CD4-positive, alpha-beta T cell treated with Interleukin-10 for 1 hour (primary cell): ENCODE measurements around the gene SNRK.
"Not testable (repeated sequence)": the region's sequence is repeated elsewhere in the genome, so short reads cannot be mapped to it uniquely, and the experiment has no call there.

Experiments used
- DNase-seq: peaks from one replicate; pipeline ENCODE4 v3.0.0-alpha.2; 2020

Gene SNRK

DNA sequence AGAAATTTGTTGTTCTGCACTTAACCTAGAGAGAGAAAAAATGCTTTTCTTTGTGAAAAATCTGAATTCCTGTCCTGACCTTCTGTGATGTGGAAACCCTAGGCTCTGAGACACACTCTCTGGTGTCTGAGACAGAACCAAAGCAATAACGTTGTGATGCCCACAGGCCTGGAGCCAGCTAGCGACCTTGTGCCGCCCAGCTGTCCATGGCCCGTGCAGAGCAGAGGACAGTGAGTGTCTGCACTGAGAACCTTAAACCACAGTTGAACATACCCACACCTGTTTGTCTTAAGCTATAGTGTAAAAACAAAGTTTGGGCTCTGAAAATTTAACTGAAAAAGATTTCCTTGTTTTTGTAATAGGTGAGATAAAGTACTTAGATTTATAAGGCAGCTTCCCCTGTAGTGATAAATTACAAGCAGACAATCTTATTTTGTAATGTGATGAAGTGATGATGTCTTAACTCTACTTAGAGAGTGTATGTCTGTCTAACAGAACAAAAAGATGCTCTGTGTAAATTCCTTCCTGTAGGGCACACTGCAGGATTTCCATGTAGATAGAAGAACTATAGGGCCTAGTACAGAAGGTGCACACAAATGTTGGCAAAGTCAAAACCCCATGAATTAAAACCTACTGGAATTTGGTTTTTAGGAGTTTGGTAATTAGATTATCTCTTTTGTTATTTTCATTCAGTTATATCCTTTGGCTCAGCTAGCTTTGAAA is 62.7 kb downstream of the SNRK start:
- no peak for DNase-seq

DNA sequence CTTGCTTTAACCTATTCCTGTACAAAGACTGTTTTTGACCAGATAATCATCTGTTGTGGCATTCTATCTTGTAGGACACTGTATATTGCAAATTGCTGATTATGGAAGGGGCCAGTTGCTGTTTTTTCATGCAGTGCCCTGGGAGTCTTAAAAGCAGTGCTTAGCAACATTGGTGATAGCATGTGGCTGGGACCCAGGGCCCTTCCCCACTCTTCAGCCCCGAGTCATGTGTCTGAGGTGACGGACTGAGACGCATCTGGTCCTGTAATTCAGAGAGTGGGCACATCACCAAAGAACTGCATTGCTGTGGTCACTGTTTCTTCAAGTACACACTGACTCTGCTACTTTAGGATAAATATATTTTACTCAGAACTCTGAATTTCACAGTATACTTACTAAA is 63.4 kb downstream of the SNRK start:
- no peak for DNase-seq

DNA sequence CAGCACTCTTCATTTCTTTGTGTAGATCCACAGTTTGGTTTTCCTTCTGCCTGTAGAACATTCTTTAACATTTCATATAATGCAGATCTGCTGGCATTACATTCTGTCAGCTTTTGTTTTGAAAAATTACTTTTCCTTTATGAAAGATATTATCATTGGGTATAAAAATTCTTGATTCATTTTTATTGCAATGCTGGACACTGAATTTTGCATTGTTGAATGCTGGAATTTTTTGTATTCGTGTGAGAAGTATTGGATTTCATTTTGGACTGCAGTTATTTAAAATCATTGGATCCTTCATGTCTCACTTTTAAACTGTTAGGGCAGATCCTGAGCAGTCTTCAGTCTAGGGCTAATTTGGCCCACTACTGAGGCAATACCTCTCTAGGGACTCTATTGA is 67.1 kb downstream of the SNRK start:
- DNase-seq: no peak

DNA sequence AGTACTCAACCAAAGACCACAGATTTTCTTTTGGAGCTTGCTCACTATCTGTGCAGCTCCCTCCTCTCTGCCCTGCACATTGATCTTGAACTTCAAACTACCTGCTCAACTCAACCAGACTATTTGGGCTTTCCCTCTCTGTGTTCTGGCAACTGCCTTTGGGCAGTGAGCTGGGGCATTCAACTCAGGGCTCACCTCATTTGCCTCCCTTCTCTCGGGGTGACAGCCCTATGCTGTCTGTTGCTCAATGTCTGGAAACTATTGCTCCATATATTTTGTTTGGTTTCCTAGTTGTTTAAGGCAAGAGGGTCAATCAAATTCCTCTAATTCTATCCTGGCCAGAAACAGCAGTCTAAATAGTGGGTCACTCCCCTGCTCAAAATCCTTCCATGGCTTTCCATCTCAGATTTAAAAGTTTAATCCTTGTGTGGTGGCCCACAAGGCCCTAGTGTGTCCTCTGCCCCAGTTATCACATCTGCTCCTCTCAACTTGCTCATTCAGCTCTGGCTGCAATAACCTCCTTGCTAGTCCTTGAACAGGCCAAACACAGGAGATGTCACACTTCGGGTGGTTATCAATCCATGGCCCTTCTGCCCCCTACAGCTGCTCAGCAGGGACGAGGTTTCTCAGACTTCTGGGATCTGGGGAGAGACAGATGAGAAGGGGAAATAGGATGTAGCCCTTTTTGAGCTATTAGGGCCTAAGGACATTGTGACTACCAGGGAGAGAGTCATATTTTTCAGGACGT is 67.8 kb downstream of the SNRK start:
- DNase-seq: no peak

DNA sequence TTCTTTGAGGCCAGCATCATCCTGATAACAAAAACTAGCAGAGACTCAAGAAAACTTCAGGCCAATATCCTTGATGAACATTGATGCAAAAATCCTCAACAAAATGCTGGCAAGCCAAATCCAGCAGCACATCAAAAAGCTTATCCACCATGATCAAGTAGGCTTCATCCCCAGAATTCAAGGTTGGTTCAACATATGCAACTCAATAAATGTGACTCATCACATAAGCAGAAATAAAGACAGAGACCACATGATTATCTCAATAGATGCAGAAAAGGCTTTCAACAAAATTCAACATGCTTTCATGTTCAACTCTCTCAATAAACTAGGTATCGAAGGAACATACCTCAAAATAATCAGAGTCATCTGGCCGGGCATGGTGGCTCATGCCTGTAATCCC is 69.7 kb downstream of the SNRK start:
- not testable (repeated sequence) for DNase-seq

DNA sequence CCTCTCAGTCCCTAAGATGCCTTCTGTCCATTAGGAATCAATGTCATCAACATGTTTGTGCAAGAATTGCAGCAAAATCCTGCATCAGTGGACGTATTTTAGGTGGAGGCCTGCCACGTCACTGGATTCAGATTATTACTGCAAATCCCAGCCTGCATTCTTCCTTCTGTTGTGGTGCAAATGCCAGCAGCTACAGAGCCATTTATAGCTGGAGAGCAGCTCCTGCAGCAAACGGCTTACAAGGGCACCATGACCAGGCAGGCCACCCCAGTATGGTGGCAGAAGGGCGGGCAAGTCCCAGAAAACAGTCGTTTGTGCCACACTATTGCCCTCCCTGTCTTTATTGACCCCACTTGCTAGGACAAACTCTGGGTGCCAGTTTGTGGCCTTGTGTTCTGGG is 74.7 kb downstream of the SNRK start:
- DNase-seq: no peak

DNA sequence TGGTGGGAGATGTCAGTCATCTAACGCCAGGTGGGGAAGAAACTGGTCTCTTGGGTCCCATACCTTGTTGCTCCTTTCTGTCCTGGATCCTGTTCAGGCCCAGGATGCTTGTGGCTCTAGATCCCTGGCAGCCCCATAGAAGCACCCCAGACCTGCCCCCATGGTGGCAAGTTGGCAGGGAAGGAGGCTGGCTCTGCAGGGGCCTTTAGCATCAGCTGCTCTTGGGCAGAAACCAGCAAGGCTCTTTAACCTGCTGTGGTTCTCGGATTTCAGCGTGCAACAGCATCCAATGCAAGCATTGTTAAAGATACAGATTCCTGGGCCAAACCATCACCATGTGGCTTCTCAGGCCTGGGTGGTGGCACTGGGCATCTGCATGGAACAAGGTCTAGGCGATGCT is 75.8 kb downstream of the SNRK start:
- DNase-seq: no peak

DNA sequence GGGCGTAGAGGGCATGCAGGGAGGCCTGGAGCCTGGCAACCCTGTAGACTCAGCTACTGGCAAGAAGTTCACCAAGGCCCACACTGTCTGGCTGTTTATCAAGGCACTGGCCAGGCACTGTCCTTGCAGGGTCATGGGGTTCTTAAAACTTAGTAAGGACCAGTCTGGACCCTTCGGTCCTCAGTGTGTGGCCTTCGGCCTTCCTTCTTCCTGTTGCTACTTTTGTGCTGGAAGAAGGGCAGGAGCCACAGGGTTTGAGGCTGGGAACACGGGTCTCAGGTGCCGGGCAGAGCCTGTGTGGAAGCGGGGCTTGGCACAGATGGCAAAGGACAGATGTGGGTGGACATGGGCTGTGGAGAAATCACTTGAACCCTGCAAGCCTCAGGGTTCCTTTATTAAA is 76.6 kb downstream of the SNRK start:
- no peak for DNase-seq

DNA sequence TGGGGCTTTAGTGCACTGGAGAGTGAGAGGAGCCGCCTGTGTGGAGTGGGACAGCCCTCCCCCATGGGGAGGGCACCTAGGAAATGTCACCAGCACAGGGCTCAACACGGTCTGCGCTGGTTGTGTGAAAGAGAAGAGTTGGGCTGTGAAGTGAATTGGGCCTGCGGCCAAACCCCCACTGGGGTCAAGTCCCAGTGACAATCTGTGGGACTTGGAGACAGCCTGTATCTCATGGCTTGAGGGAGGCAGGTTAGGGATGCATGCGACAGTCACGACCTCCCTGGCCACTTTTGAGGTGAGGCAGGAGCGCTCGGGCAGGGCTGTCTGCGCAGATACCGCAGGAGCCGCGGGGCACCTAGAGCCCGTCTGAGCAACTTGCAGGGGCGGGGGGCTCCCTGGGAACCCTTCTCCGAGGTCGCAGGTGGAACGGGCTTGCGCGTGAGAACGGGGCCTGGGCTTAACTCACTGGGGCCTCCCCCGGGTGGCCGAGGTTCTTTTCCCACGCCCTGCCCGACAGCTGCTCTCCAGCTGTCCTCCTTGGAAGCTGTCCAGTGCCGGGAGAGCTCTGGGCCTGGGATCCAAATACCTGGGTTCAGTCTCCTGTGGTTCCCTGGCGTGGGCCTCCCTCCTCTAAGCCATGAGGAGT is 77.4 kb downstream of the SNRK start:
- no peak for DNase-seq

DNA sequence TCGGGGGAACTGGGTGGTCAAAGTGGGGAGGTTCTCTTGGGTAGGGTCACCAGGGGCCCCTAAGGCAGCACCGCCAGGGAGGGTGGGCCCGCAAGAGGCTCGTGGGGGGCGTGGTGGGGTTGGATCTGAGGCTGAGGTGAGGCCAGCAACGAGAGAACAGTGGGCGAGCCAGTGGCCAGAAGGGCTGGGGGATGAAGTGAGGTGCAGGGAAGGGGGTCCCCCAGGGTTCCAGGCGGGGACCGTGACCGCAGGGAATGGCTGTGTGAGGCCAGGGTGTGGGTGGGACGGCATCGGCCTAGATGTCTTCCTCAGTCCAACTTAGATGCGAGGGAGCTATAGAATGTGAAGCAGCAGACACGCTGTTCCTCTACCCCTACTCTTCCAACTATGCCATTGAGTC is 78.2 kb downstream of the SNRK start:
- no peak for DNase-seq

DNA sequence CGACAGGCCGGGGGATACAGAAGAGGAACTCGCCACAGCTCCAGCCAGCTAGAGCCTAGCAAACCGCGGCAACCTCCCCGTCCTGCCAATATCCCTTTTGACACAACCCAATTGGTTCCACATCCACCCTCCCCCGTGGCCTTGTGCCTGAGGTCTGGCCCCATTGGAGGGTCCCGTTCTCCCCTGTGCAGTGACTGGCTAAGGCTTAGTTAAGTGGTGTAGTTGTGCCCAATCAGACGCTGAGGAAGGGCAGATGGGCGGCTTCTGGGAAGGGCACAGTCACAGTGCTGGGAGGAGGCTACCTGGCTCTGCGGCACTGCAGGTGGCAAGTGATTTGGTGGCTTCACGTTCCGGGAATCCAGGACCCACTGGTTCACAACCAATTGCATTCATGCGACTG is 78.6 kb downstream of the SNRK start:
- no peak for DNase-seq

DNA sequence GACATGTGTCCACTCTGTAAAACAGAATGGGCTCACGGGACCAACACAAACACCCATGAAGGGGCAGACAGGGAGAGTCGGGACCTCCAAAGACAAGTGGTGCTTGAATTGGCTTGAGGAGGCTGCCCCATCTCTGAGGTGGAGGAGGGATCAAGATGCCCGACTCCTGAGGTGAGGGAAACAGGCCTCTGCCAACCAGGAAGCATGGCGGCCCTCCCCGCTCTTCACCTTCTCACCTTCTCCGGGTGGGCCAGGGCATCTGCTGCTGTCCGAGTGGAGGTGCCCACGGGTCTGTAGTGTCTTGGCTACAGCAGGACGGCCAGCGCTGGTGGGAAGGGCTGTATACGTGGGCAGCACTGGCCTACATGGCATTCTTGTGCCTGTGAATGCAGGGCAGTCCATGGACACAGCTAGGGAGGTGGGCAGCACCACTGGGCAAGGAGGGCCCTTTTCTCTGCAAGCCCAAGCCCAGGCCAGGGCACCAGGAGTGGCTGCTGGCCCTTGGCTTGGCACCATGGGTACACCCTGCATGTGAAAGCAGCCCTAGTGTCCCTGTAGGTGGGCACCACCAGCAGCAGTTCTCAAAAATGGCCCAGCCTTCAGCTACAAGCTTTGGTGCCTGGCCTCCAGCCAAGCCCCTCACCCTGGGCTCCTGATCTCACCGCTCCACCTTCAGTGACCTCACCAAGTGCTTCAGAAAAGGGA is 79.4 kb downstream of the SNRK start:
- no peak for DNase-seq

DNA sequence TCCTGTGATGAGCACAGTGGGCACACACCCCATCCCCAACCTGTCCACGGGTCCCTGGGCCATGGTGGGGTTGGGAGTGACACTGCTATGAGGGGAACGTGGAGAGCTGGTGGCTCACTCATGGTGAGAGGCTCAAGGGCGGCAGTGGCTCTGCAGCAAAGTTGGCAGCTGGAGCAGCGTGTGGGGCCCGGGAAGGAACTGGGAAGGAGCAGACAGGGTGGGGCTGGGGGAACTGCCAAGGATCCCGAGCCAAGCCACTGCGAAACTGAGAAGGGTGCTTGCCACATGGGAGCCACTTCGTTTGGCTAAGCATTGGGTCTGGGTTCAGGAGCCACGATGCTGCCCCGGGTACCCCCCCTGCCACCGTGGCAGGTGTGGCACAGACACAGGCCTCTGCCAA is 80.1 kb downstream of the SNRK start:
- DNase-seq: no peak

DNA sequence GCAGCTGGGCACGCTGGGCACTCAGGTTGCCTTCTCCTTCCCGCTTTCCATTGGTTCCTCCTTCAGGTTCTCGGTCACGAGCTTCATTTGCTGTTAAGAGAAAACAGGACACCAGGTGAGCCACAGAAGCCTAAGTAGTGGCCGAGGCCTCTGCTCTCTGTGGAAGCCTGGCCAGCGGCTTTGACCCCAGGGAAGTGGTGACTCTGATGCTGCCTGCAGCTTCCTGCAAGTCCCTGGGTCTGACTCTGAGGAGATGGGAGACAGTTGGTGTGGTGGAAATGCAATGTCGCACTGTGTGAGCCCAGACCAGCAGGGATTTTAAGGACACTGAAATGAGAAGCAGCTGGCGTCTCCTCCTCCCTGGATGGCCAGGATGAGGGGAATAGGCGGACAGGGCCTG is 80.5 kb downstream of the SNRK start:
- DNase-seq: no peak

DNA sequence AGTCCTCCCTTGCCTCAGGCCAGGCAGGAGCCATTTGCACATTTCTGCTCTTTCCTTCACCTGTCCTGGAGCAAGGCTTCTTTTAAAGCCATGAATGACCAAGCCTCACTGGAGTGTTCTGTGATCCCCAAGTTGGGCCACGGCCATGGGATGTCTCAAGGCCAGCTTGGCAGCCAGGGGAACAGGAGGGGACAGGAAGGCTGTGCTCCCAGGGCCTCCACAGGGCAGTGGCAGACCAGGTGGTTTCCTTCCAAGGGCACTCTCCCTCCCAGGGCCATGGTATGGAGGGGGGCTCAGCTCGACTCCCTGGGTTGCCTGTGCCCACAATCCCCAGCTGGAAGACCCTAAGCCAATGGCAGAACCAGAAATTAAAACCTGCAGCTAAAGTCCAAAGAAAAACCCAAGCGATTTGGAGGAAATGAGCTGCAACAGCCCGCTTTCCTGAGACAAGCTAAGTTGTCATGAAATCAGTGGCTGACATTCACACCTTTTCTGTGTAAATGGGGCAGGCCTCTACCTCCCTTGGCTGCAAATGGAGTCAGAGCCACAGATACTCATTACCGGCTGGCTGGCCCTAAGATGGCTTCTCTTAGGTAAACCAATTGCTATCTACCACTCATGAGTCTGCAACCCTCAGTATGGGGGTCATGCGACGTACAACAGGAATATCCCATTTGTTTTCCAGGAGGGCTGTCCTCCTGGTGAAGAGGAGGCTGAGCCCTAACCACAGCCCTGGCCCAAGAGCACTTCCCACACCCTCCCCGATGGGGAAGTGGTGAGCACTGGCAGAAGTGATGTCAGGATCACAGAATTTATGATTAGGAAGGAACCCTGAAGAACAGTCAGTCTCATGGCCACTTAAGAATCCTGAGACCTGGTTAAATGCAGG is 83.3 kb downstream of the SNRK start:
- DNase-seq: no peak

DNA sequence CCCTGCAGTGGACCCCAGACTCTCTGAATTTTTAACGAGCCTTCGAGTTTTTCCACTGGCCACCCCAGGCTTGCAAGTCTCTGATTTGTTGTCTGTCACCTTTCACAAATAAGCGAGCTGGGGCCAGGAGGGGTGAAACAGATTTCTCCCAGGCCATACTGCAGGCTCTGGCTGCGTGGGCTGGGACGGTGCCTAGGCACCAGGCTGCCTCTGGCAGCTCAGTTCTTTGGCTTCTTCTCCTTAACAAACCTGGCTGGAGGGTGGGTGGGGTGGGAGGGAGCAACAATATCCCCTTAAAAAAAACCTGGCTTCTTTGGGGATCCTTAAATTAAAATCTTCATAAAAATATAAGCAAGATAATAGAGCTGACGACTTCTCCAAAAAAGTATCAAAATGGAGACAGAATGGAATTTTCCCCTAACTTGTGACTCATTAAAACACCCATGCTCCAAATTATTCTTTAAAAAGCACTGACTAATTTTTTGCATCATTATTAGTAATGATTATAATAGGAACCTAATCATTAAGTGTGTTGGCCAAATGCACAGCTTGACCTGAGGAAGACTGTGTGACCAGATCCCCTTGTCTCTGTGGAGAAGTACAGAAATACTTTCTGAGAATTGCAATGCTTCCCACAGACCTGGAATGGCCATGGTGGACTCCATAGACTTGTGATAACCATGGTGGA is 84.1 kb downstream of the SNRK start:
- no peak for DNase-seq

DNA sequence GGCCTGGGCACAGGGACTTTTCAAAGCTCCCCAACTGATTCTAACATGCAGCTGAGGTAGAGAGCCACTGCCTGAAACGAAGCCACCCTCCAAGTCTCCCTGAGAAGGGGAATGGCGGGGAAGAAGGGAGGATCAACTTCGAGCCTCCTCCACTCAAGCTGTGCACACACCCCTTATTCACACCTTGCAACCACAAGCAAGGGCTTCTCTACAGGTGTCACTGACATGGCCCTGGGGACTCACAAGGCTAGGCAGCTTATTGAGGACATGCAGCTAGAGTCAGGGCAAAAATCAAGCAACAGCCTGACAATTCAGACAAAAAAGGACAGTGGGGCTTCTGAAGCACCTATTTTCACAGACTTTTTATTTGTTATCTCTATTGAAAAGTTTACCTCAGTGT is 85.2 kb downstream of the SNRK start:
- no peak for DNase-seq

DNA sequence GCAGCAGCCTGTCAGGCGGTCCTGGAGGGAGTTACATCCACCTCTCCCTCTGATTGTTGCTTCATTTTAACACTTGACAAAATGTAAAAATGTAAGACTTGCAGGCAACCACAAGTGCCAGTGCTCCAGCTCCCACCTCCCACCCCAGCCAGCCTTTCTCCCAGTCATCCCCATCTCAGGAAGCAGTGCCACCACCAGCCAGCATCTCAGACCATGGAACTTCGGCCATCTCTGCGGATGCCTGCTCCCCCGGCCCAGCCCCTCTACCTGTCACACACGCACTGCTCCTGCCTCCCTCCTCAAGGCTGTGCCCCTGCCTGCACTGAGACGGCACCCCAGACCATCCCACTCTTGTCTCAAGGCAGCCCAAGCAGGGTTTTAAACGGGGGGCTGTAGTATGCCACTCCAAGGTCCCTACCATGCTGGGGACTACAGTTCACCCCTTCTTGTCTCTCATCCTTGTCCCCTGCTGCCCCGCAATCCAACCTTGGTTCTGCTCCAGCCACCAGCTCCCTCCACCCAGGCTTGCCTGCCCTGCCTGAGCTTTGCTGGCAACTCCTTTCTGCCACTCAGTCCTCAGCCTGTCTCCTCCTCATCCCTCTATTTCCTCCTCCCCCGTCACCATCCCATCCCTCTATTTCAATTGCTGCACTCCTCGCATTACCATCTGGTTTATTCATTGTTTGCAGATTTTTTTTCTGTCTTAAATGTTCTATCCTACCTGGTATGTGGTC is 85.8 kb downstream of the SNRK start:
- DNase-seq: no peak

DNA sequence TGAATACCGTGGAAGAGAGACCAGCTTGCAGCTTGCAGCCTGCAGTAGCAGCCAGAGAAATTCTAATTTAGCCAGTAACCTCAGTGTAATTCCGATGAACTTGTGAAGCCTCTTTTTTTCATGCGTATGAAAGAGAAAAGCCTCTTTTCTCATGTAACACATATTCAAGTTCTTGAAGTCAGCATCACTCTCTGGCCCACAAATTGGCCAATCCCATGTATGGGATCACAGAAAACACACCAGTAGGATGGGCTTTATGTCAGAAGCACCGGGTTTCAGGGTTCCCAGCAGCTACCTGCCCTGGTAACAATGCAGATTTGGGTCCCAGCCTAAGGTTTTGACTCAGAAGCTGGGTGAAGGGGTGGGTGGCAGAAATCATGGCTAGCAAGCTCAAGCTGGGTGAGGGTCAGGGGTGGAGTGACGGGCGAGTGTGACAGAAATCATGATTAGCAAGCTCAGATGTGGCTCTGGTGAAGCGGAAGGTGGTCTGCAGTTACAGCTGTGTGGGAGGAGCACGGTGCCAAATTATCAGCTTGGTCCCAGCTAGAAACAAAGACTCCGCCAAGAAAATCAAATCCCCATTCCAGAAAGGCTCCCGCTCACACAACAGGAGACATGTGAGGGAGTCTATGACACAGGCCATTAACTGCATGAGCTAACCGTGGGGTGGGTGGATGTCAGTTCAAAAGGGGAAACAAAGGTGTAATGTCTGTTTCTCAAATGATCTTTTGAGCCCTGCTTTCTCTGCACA is 86.6 kb downstream of the SNRK start:
- DNase-seq: no peak

DNA sequence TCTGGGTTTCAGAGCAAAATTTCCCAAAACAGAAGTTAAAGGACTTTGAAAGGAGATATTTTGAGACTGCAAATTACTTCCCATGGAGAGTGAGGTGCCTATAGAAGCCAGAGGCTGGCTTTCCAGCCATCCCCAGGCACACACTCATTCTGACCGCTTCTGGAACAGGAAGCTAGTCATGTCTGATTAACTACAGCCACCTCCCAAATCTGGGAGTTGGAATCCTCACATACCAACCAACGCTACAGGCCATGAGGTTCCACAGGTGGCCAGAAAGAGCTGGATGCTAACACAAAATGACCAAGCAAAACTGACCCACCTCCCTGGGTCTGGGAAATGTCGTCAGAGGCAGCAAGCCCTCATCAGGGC is 87.2 kb downstream of the SNRK start:
- DNase-seq: no peak
